IMR-90 (cell line): ENCODE data around the gene CBFA2T3. TPM values are rescaled to one million over a fixed set of nuclear protein-coding genes. Genes with fewer than 3 reads are reported as not detected.

ENCODE experiments used
- ATAC-seq: fragments of 200-7000 bp; cut with Tn5 transposase; 2 replicates; pipeline ENCODE4 v1.9.1; 2020; ENCODE audit warnings: low read depth, mild to moderate bottlenecking, moderate library complexity
- BruUV-seq: library from RNA; stranded (reverse); fragments of 400-500 nt; replicated peaks from 2 replicates; lab custom pipeline; 2021; lab: Mats Ljungman, UMichigan
- CTCF ChIA-PET: fragments of 300-600 bp; formaldehyde crosslinking; extraction: SDS; loops from one replicate; lab custom pipeline; 2021; ENCODE audit warnings: antibody characterized with exemption; lab: Yijun Ruan, JAX
- POLR2A ChIA-PET: fragments of 300-600 bp; sonication (Branson Sonifier 250); formaldehyde crosslinking; loops from one replicate; lab custom pipeline; 2022; ENCODE audit warnings: antibody characterized with exemption; ENCODE audit not compliant: unreplicated experiment; lab: Charles Lee
- DNase-seq: peaks from one replicate; pipeline ENCODE4 v3.0.0; 2013
- H2AFZ ChIP-seq: replicated peaks from 2 replicates; pipeline ENCODE3; 2013; ENCODE audit warnings: low read length, mild to moderate bottlenecking; ENCODE audit not compliant: poor library complexity
- H2AK5ac ChIP-seq: 2 replicates; pipeline ENCODE4 v1.6.1; 2013; ENCODE audit warnings: low read depth, low read length, inconsistent platforms
- H2AK9ac ChIP-seq: replicated peaks from 2 replicates; pipeline ENCODE3; 2013; ENCODE audit warnings: mild to moderate bottlenecking, low read depth, low read length, moderate library complexity; ENCODE audit not compliant: poor library complexity
- H2BK120ac ChIP-seq: 2 replicates; pipeline ENCODE4 v1.6.1; 2013; ENCODE audit warnings: low read depth, low read length, inconsistent platforms
- H2BK15ac ChIP-seq: 3 replicates; pipeline ENCODE4 v1.6.1; 2013; ENCODE audit warnings: low read depth, low read length, inconsistent platforms
- H2BK20ac ChIP-seq: 2 replicates; pipeline ENCODE4 v1.6.1; 2013; ENCODE audit warnings: low read depth, mild to moderate bottlenecking, inconsistent platforms, low read length, moderate library complexity
- H2BK5ac ChIP-seq: 2 replicates; pipeline ENCODE4 v1.6.1; 2013; ENCODE audit warnings: mild to moderate bottlenecking, low read depth, low read length, inconsistent platforms; ENCODE audit not compliant: poor library complexity, severe bottlenecking
- H3K14ac ChIP-seq: replicated peaks from 2 replicates; pipeline ENCODE4 v1.6.1; 2013; ENCODE audit warnings: low read depth, low read length, inconsistent platforms
- H3K18ac ChIP-seq: 2 replicates; pipeline ENCODE4 v1.6.1; 2013; ENCODE audit warnings: low read depth, low read length, control low read depth
- H3K23ac ChIP-seq: 2 replicates; pipeline ENCODE4 v1.6.1; 2013; ENCODE audit warnings: low read depth, low read length, inconsistent platforms
- H3K27ac ChIP-seq: 2 replicates; pipeline ENCODE4 v1.5.1; 2013; ENCODE audit warnings: mild to moderate bottlenecking, control low read depth, low read length; ENCODE audit not compliant: insufficient read depth
- H3K27me3 ChIP-seq: 2 replicates; pipeline ENCODE4 v1.6.1; 2013; ENCODE audit warnings: low read length; ENCODE audit not compliant: control insufficient read depth, insufficient read depth
- H3K36me3 ChIP-seq: 2 replicates; pipeline ENCODE4 v1.6.1; 2013; ENCODE audit warnings: low read length, mixed read lengths; ENCODE audit not compliant: control insufficient read depth, insufficient read depth
- H3K4ac ChIP-seq: 2 replicates; pipeline ENCODE4 v1.6.1; 2013; ENCODE audit warnings: low read depth, low read length, inconsistent platforms
- H3K4me1 ChIP-seq: 2 replicates; pipeline ENCODE4 v1.6.1; 2013; ENCODE audit warnings: low read length, mixed read lengths; ENCODE audit not compliant: control insufficient read depth, insufficient read depth
- H3K4me2 ChIP-seq: 2 replicates; pipeline ENCODE4 v1.6.1; 2013; ENCODE audit warnings: low read depth, mild to moderate bottlenecking, control low read depth, low read length, moderate library complexity
- H3K4me3 ChIP-seq: 2 replicates; pipeline ENCODE4 v1.5.1; 2013; ENCODE audit warnings: low read depth, mild to moderate bottlenecking, control low read depth, low read length, moderate library complexity; ENCODE audit not compliant: insufficient read depth
- H3K56ac ChIP-seq: 2 replicates; pipeline ENCODE4 v1.6.1; 2013; ENCODE audit warnings: low read length, inconsistent platforms; ENCODE audit not compliant: insufficient read depth; ENCODE audit errors: extremely low read depth
- H3K79me1 ChIP-seq, 2 experiments: 2 replicates each; pipeline ENCODE4 v1.6.1; 2013; ENCODE audit warnings: low read length in 2 of 2, inconsistent platforms in 1 of 2, low read depth in 1 of 2
- H3K9ac ChIP-seq: 2 replicates; pipeline ENCODE4 v1.6.1; 2013; ENCODE audit warnings: low read depth, low read length, control low read depth
- H3K9me1 ChIP-seq: 2 replicates; pipeline ENCODE4 v1.6.1; 2013; ENCODE audit warnings: low read length, inconsistent platforms; ENCODE audit not compliant: insufficient read depth
- H3K9me3 ChIP-seq: 2 replicates; pipeline ENCODE4 v1.6.1; 2013; ENCODE audit warnings: low read length; ENCODE audit not compliant: control insufficient read depth, insufficient read depth
- H4K20me1 ChIP-seq: 2 replicates; pipeline ENCODE4 v1.6.1; 2013; ENCODE audit warnings: low read length, inconsistent platforms; ENCODE audit not compliant: insufficient read depth
- H4K5ac ChIP-seq: 2 replicates; pipeline ENCODE4 v1.6.1; 2013; ENCODE audit warnings: mild to moderate bottlenecking, low read depth, low read length, control low read depth
- H4K8ac ChIP-seq, 2 experiments: 2 replicates each; pipeline ENCODE4 v1.6.1; 2013; ENCODE audit warnings: low read depth in 2 of 2, low read length in 2 of 2, control low read depth in 1 of 2, inconsistent platforms in 1 of 2
- H4K91ac ChIP-seq: 2 replicates; pipeline ENCODE4 v1.6.1; 2013; ENCODE audit warnings: low read depth, low read length, inconsistent platforms; ENCODE audit not compliant: insufficient read depth
- BHLHE40 ChIP-seq: fragments of 150-350 bp; IDR thresholded peaks from 2 replicates; pipeline ENCODE4 v1.6.1; 2016; ENCODE audit warnings: mild to moderate bottlenecking, low read depth, low read length
- CEBPB ChIP-seq: IDR thresholded peaks from 2 replicates; pipeline ENCODE4 v1.6.1; 2012; ENCODE audit warnings: low read depth, low read length, improper control_type of control experiment
- CHD1 ChIP-seq: IDR thresholded peaks from 2 replicates; pipeline ENCODE4 v1.6.1; 2012; ENCODE audit warnings: low read depth, low read length, improper control_type of control experiment
- CTCF ChIP-seq: conservative IDR thresholded peaks from 2 replicates; pipeline ENCODE4 v1.5.1; 2012; ENCODE audit warnings: mild to moderate bottlenecking, low read depth, low read length, improper control_type of control experiment
- FOS ChIP-seq: fragments of 150-350 bp; IDR thresholded peaks from 2 replicates; pipeline ENCODE4 v1.6.1; 2016; ENCODE audit warnings: low read depth, low read length
- MAFK ChIP-seq: IDR thresholded peaks from 2 replicates; pipeline ENCODE4 v1.6.1; 2012; ENCODE audit warnings: low read depth, low read length, improper control_type of control experiment
- MAZ ChIP-seq: IDR thresholded peaks from 2 replicates; pipeline ENCODE4 v1.6.1; 2012; ENCODE audit warnings: low read depth, mild to moderate bottlenecking, low read length, improper control_type of control experiment, moderate library complexity, borderline replicate concordance
- MXI1 ChIP-seq: IDR thresholded peaks from 2 replicates; pipeline ENCODE4 v1.6.1; 2012; ENCODE audit warnings: low read depth, mild to moderate bottlenecking, low read length, moderate library complexity, borderline replicate concordance
- NFE2L2 ChIP-seq: fragments of 150-350 bp; IDR thresholded peaks from 2 replicates; pipeline ENCODE4 v1.6.1; 2016; ENCODE audit warnings: low read depth, mild to moderate bottlenecking, low read length
- POLR2A ChIP-seq: IDR thresholded peaks from 2 replicates; pipeline ENCODE4 v1.6.1; 2012; ENCODE audit warnings: mild to moderate bottlenecking, low read depth, low read length
- RAD21 ChIP-seq: IDR thresholded peaks from 2 replicates; pipeline ENCODE4 v1.6.1; 2012; ENCODE audit warnings: low read length, improper control_type of control experiment
- RCOR1 ChIP-seq: IDR thresholded peaks from 2 replicates; pipeline ENCODE4 v1.6.1; 2012; ENCODE audit warnings: mild to moderate bottlenecking, low read length, improper control_type of control experiment; ENCODE audit not compliant: insufficient replicate concordance
- RFX5 ChIP-seq: IDR thresholded peaks from 2 replicates; pipeline ENCODE4 v1.8.0; 2012; ENCODE audit warnings: low read depth, mild to moderate bottlenecking, low read length, moderate library complexity
- SMC3 ChIP-seq: fragments of 150-350 bp; IDR thresholded peaks from 2 replicates; pipeline ENCODE4 v1.6.1; 2016; ENCODE audit warnings: low read depth, mild to moderate bottlenecking, antibody characterized with exemption, low read length, moderate library complexity
- USF2 ChIP-seq: fragments of 150-350 bp; IDR thresholded peaks from 2 replicates; pipeline ENCODE4 v1.6.1; 2017; ENCODE audit warnings: mild to moderate bottlenecking, antibody characterized with exemption, low read length, low read depth
- WGBS, 2 experiments: methylation state at CpG; one replicate each; pipeline versions ENCODE4 v1.1.5 to v1.1.7; 2013; ENCODE audit warnings: missing lambda C conversion rate in 2 of 2; ENCODE audit not compliant: insufficient read length in 1 of 2; ENCODE audit errors: extremely low coverage in 2 of 2; 5-methylcytosine and 5-hydroxymethylcytosine counted together
- dilution Hi-C: fragments of 300-500 bp; cut with HindIII; formaldehyde crosslinking; loops from one replicate; pipeline ENCODE4 v1.14.3; 2018; ENCODE audit warnings: low sequenced_read_pairs; ENCODE audit not compliant: unreplicated experiment
- in situ Hi-C: fragments of 300-500 bp; cut with MboI; formaldehyde crosslinking; loops from 3 replicates; pipeline ENCODE4 v1.14.3; 2019; ENCODE audit warnings: low sequenced_read_pairs, inconsistent platforms, mixed read lengths
- intact Hi-C: fragments of 100-400 bp; cut with micrococcal nuclease; formaldehyde crosslinking; loops from 2 replicates; pipeline ENCODE4 v1.10.0; 2022
- polyA plus RNA-seq, 3 experiments: library from polyadenylated mRNA; depleted of rRNA; stranded (reverse); fragments of >200 nt; gene quantifications; 2 replicates each; pipeline ENCODE4 v1.2.3, GENCODE V29; 2012; ENCODE audit warnings: low replicate concordance in 1 of 3
- total RNA-seq: library from RNA; depleted of rRNA; stranded (reverse); fragments of >200 nt; gene quantifications from 2 replicates; pipeline ENCODE4 v1.2.3, GENCODE V29; 2012
- TF ChIP-seq, protein P1 (sequence below): fragments of 150-350 bp; IDR thresholded peaks from 2 replicates; pipeline ENCODE4 v1.6.1; 2016; ENCODE audit warnings: low read depth, mild to moderate bottlenecking, low read length, moderate library complexity, borderline replicate concordance

CBFA2T3 gene
- total and polyA plus RNA-seq, 2 of the 4 experiments (the other 2 are of a cell fraction): not detected

DNA sequence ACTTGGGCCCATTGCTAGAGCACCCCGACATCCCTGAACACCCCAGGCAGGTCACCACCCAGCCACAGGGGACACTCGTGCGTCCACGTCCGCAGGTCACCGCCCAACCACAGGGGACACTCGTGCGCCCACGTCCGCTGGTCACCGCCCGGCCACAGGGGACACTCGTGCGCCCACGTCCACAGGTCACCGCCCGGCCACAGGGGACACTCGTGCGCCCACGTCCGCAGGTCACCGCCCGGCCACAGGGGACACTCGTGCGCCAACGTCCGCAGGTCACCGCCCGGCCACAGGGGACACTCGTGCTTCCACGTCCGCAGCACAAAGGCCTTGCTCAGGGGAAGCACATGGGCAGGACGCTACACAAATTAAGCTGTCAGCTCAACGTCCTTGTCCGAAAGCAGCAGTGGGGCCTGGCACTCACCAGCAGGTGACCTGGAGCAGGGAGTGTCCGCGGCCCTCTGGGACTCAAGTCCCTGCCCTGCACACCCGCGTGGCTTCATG is 137.9 kb downstream of the CBFA2T3 start:
- Histone ChIP-seq H3K18ac (no peak overlapping the region), H3K27ac (no peak overlapping the region), H3K9me3 (no peaks in the 10 kb centered on the region), H3K4ac (no peak overlapping the region), H3K23ac (no peak overlapping the region), H3K27me3 (no peaks in the 10 kb centered on the region), H2BK5ac (no peak overlapping the region), H2AK5ac (no peak overlapping the region), H3K9ac (no peak overlapping the region), H4K5ac (no peak overlapping the region), H3K9me1 (no peaks in the 10 kb centered on the region), H3K79me1 (peaks cover 0 to 4% of the 10 kb centered on the region in 2 experiments; a peak in 1 of 4 replicates), H3K4me3 (no peak overlapping the region), H4K20me1 (peaks cover 8% of the 10 kb centered on the region; the same call in 1 of the 2 replicates), H4K8ac (no peak overlapping the region), H3K36me3 (peaks cover 38% of the 10 kb centered on the region), H2AK9ac (no peak overlapping the region), H2BK120ac (no peak overlapping the region), H3K4me2 (no peak overlapping the region), H2AFZ (no peak overlapping the region), H2BK20ac (no peak overlapping the region), H2BK15ac (no peak overlapping the region), H3K14ac (no peak overlapping the region), H3K56ac (no peak overlapping the region), H4K91ac (no peak overlapping the region), H3K4me1 (no peaks in the 10 kb centered on the region)
- in situ Hi-C loops (no loop called here), intact Hi-C loops (no loop called here), dilution Hi-C loops (no loop called here)
- WGBS, 2 experiments: 91% methylated on average over 28 of the region's 39 CpGs; no CpG with 5 or more reads in 1 of the 2 experiments
- CTCF ChIA-PET: no interaction called here
- ATAC-seq (no peak), DNase-seq (no peak)
- TF ChIP-seq BHLHE40: no peak
- no peak for TF ChIP-seq FOS
- TF ChIP-seq MAZ: no peak
- no peak for TF ChIP-seq CEBPB
- no peak for TF ChIP-seq RCOR1
- TF ChIP-seq RFX5: no peak
- TF ChIP-seq POLR2A: no peak
- no peak for TF ChIP-seq MAFK
- TF ChIP-seq SMC3: no peak
- TF ChIP-seq RAD21: no peak
- no peak for TF ChIP-seq MXI1
- TF ChIP-seq CTCF: no peak
- no peak for TF ChIP-seq CHD1
- no peak for TF ChIP-seq USF2
- TF ChIP-seq, protein P1, sequence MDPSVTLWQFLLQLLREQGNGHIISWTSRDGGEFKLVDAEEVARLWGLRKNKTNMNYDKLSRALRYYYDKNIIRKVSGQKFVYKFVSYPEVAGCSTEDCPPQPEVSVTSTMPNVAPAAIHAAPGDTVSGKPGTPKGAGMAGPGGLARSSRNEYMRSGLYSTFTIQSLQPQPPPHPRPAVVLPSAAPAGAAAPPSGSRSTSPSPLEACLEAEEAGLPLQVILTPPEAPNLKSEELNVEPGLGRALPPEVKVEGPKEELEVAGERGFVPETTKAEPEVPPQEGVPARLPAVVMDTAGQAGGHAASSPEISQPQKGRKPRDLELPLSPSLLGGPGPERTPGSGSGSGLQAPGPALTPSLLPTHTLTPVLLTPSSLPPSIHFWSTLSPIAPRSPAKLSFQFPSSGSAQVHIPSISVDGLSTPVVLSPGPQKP: no peak
- no peak for TF ChIP-seq NFE2L2
- no TSS peak for BruUV-seq
- POLR2A ChIA-PET: no interaction called here
